ENCODE results near the gene ANKRD11. TPM values are rescaled to one million over a fixed set of nuclear protein-coding genes. Genes with fewer than 3 reads are reported as not detected.

The ANKRD11 gene
- total RNA-seq, 1 experiment from 2014 or later: 47.0 TPM

DNA sequence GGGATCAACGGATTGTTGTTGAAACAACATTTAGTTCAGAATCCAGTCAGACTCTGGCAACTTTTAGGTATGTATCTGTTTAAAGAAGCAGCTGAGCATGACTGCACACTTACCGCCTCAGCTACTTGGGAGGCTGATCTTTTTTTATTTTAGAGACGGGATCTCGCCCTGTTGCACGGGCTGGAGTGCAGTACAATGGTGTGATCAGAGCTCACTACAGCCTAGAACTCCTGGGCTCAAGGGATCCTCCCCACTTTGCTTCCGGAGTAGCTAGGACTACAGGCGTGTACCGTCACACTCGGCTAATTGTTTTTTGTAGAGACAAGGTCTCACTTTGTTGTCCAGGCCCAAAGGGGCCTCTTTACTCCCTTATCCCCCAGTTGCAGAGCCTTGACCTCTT, 20.2 kb upstream of the ANKRD11 start:
- in situ Hi-C loops (cut with HindIII; ENCODE audit: low pct_unique_long_range_greater_than_20kb, low sequenced_read_pairs): no loop called here
- DNase-seq (ENCODE audit: low read depth, low spot score): no peak

- DNase-seq (ENCODE audit: low read depth, low spot score): peak; percentile 74
- in situ Hi-C loops (cut with HindIII; ENCODE audit: low pct_unique_long_range_greater_than_20kb, low sequenced_read_pairs): no loop called here
Observed at GRCh38 chr16:89507834-89508590, 17.7 kb upstream of the ANKRD11 start, which contains the start of gene SPG7. Gene SPG7 (plus strand): TSS chr16:89508403. CDS start chr16:89508418, 15 bp downstream.

- no peak for DNase-seq (ENCODE audit: low read depth, low spot score)
- in situ Hi-C loops (cut with HindIII; ENCODE audit: low pct_unique_long_range_greater_than_20kb, low sequenced_read_pairs): no loop called here
Observed at GRCh38 chr16:89507214-89507833, 17.0 kb upstream of the ANKRD11 start.

- in situ Hi-C loops (cut with HindIII; ENCODE audit: low pct_unique_long_range_greater_than_20kb, low sequenced_read_pairs): no loop called here
- no peak for DNase-seq (ENCODE audit: low read depth, low spot score)
Observed at GRCh38 chr16:89506791-89507191, 16.4 kb upstream of the ANKRD11 start.

DNA sequence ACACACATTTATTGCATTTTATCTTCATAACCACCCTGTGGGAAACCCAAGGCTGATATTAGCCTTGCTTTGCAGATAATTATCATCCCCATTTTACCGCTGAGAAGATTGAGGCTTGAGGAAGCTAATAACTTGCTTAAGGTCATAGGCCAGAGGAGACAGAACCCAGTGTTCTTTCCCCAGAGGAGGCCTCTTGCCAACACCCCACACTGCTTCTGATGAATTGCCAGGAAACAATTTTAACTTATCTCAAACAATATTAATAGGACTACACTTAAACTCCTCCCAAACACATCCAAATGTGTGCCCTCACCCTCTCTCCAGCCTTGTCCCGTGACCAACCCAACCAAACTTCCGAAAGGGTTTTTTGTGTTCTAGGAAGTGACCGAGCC, 15.7 kb upstream of the ANKRD11 start:
- in situ Hi-C loops (cut with HindIII; ENCODE audit: low pct_unique_long_range_greater_than_20kb, low sequenced_read_pairs): no loop called here
- no peak for DNase-seq (ENCODE audit: low read depth, low spot score)

DNA sequence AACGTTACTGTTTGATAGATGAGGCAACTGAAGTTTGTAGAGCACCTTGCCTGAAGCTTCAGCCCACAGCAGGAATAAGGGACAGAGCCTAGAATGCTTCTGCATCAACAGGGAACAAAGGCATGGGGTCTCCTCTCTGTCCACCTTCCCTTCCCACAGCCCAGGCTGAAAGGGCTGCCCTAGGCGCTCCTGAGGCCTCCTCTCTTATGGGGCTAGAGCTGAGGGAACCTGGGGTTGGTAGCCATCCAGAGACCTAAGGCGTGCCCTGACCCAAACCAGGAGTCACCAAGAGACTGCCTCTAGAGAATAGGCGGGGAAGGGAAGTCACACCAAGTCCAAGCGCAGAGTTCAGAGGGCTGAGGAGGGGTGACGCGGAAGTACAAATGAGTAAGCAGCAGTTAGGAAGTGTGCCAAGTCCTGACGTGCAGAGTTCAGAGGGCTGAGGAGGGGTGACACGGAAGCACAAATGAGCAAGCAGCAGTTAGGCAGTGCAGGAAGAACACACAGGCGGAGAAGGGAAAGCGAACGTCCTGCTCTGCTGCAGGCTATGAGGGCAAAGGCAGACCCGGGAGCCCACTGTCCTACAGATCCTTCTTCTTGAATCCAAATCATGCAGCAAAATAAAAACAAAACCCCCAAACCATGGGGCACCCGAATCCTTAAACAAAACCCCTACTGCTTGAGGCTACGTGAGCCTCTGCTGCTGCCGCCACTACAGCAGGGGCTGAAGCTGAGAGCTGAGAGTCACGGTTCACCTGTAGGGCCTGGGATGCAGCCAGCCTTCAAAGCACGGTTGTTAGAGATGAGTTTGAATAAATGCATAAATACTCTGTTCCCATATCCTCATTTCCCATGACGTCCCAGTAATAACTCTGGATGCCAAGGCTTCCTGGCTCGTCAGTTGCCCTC, 15.1 kb upstream of the ANKRD11 start:
- in situ Hi-C loops (cut with HindIII; ENCODE audit: low pct_unique_long_range_greater_than_20kb, low sequenced_read_pairs): no loop called here
- no peak for DNase-seq (ENCODE audit: low read depth, low spot score)

GRCh38 chr16:89504091-89504490, 13.7 kb upstream of the ANKRD11 start:
- DNase-seq (ENCODE audit: low read depth, low spot score): no peak
- in situ Hi-C loops (cut with HindIII; ENCODE audit: low pct_unique_long_range_greater_than_20kb, low sequenced_read_pairs): no loop called here

DNA sequence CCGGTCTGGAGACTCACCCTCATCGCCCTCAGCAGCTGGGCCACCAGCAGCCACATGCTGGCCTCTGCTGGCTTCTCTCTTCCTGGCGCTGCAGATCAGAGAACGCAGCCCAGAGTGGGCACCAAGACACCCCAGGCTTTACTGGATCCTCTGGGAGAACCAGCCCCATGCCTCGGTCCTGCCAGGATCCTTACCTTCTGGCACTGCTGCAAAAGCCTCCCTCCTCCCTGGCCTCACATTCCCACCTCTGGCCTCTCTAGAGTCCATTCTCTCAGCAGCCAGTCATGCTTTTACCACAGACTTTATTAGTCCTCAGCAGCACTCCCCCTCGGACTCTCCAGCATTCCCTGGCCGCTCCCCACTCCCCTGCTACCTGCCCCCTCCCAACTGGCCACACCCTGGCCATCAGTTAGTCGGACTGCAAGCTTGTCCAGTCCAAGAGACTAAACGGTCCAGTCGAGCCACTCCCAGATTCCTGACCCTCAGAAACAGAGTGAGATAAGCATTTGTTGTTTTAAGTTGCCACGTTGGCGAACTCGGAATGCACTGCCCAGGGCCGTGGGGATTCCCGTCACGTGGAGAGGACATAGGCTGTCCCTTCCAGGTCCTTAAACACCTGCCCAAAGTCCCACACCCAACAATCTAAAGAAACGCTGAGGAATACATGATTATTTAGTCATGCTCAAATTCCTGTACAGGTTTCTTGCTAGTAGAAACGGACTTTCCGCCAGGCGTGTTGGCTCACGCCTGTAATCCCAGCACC, 11.9 kb upstream of the ANKRD11 start:
- no peak for DNase-seq (ENCODE audit: low read depth, low spot score)
- in situ Hi-C loops (cut with HindIII; ENCODE audit: low pct_unique_long_range_greater_than_20kb, low sequenced_read_pairs): no loop called here

DNA sequence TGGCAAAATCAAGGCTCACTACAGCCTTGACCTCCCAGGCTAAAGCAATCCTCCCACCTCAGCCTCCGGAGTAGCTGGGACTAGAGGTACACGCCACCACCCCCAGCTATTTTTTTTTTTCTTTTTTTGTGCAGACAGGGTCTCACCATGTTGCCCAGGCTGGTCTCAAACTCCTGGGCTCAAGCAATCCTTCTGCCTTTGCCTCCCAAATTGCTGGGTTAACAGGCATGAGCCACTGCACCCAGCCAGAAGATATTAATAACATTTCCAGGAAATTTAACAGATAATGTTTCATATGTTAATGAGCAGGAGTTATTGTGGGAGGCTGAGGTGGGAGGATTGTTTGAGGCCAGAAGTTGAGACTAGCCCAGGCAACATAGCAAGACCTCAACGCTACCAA, 9.4 kb upstream of the ANKRD11 start:
- no peak for DNase-seq (ENCODE audit: low read depth, low spot score)
- in situ Hi-C loops (cut with HindIII; ENCODE audit: low pct_unique_long_range_greater_than_20kb, low sequenced_read_pairs): no loop called here

- DNase-seq (ENCODE audit: low read depth, low spot score): peak; percentile 89
- in situ Hi-C loops (cut with HindIII; ENCODE audit: low pct_unique_long_range_greater_than_20kb, low sequenced_read_pairs): no loop called here
Observed at GRCh38 chr16:89498839-89499238, 8.5 kb upstream of the ANKRD11 start.

- no peak for DNase-seq (ENCODE audit: low read depth, low spot score)
- in situ Hi-C loops (cut with HindIII; ENCODE audit: low pct_unique_long_range_greater_than_20kb, low sequenced_read_pairs): no loop called here
Observed at GRCh38 chr16:89495121-89495520, 4.8 kb upstream of the ANKRD11 start.

GRCh38 chr16:89493776-89494175, 3.4 kb upstream of the ANKRD11 start:
- DNase-seq (ENCODE audit: low read depth, low spot score): no peak
- in situ Hi-C loops (cut with HindIII; ENCODE audit: low pct_unique_long_range_greater_than_20kb, low sequenced_read_pairs): no loop called here

DNA sequence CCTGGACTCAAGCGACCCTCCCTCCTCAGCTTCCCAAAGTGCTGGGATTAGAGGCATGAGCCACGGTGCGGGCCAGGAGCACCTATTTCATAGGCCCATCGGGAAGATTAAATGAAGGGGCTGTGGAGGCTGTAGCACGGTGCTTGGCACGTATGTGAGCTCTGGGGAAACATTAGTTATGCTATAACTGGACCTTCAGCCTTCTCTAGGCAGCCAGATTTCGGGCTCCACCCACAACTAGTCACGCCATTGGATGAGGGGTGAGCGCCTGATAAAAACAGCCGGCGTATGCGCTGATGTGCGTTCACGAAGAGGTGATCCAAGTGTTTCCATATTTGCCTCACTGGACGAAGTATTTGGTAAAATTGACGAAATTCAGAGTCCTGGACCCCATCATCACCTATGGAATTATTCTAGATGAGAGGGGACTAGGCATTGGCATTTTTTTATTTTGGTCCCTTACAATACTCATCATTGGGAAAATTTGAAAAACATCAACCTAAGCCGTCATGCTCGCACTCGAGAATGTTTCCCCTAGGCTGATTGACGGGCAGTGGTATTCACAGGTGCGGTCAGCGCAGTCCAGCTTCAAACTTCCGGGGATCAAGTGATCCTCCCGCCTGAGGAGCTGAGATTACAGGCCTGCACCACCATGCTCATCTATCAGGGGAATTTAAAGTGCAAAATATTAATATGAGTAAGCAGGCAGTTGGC, 1.8 kb upstream of the ANKRD11 start:
- in situ Hi-C loops (cut with HindIII; ENCODE audit: low pct_unique_long_range_greater_than_20kb, low sequenced_read_pairs): no loop called here
- DNase-seq (ENCODE audit: low read depth, low spot score): no peak

DNA sequence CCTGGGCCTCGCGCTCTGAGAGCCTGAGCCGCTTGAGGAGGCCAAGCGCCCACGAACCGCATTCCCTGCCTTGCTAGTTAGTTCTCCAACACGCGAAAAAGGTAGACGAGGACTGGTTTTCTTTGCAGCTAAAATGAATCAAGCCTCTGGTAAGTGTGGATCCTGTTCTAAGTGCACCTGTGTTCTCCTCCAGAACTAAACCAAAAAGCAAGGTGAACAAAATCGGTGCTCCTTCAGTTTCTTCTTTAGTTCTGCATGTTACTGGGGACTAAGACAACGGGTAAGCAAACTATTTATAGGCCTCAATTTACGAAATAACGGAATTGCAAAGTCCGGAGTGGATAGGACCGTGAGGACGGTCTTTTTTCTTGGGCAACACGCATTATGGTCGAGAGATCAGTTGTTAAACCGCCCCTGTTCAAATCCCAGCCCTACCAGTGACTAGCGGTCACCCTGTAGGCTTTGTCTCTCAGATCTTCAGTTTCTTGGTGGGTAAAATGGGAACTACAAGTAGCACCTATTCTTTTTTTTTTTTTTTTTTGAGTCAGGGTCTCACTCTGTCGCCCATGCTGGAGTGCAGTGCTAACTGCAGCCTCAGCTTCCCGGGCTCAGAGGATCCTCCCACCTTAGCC, 993 bp upstream of the ANKRD11 start:
- DNase-seq (ENCODE audit: low read depth, low spot score): peak; percentile 10
- in situ Hi-C loops (cut with HindIII; ENCODE audit: low pct_unique_long_range_greater_than_20kb, low sequenced_read_pairs): no loop called here

- DNase-seq (ENCODE audit: low read depth, low spot score): no peak
- in situ Hi-C loops (cut with HindIII; ENCODE audit: low pct_unique_long_range_greater_than_20kb, low sequenced_read_pairs): no loop called here
Observed at GRCh38 chr16:89489898-89490438, 393 bp downstream of the ANKRD11 start.

DNA sequence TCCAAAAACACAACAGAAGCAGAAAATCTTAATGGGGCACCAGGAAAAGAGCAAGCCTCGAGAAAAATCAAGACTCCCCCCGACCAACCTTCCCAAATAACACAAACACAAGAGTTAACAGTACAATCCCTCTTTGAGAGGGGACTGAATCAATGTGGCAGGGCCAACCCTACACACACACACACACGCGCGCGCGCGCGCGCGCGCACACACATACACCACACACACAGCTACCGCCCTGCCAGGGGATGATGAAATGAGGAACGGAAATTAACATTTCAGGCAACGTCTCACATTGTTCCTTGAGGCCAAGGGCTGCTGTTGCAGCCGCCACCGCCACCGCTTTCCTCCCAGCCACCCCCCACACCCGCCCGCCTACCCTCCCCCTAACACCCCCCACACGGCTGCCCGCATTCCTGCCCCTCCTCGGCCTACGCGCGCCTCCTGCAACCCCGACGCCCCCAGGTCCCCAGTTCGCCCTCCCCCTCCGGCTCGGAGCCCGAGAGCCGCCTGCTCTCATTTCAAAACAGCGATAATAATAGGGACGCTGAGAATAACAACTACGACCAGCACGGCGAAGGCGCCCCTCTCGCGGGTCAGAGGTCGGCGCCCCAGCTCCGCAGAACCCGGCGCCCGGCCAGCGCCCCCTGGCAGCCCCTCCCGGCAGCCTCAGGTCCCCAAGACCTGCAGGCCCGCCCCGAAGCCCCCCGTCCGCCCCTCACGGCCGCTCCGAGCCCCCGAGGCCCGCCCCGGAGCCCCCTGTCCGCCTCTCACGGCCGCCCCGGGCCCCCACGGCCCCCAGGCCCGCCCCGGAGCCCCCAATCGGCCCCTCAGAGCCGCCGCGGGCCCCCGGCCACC, 1.1 kb downstream of the ANKRD11 start:
- DNase-seq (ENCODE audit: low read depth, low spot score): peak; percentile 91
- in situ Hi-C loops (cut with HindIII; ENCODE audit: low pct_unique_long_range_greater_than_20kb, low sequenced_read_pairs): no loop called here

Measured in SK-MEL-5 (cell line).